Sigmoid colon (tissue), 4 donors: ENCODE data around the gene SLC15A4.
"Not testable (repeated sequence)": the region's sequence is repeated elsewhere in the genome, so short reads cannot be mapped to it uniquely, and the experiment has no call there.

Experiments used
- EP300 ChIP-seq, 4 donors: sonication (generic); formaldehyde crosslinking; IDR thresholded peaks; one replicate each; pipeline ENCODE4 v1.6.1; 2017; ENCODE audit warnings: antibody characterized with exemption in 4 of 4
- POLR2A ChIP-seq, 2 donors: fragments of 450-650 bp; IDR thresholded peaks; one replicate each; pipeline ENCODE4 v1.6.1; 2016; ENCODE audit warnings: antibody characterized with exemption in 2 of 2, mild to moderate bottlenecking in 2 of 2, moderate library complexity in 2 of 2
- POLR2AphosphoS5 ChIP-seq, 4 donors: sonication (generic); formaldehyde crosslinking; IDR thresholded peaks; one replicate each; pipeline ENCODE4 v1.6.1; 2017; ENCODE audit warnings: antibody characterized with exemption in 4 of 4
- TF ChIP-seq, protein P1 (sequence below), 4 experiments: fragments of 450-650 bp in 3 of 4; fragments of 200-600 bp in 1 of 4; IDR thresholded peaks; one replicate each; pipeline ENCODE4 v1.5.1; 2016 to 2019; ENCODE audit warnings: antibody characterized with exemption in 4 of 4, mild to moderate bottlenecking in 3 of 4, moderate library complexity in 2 of 4

DNA sequence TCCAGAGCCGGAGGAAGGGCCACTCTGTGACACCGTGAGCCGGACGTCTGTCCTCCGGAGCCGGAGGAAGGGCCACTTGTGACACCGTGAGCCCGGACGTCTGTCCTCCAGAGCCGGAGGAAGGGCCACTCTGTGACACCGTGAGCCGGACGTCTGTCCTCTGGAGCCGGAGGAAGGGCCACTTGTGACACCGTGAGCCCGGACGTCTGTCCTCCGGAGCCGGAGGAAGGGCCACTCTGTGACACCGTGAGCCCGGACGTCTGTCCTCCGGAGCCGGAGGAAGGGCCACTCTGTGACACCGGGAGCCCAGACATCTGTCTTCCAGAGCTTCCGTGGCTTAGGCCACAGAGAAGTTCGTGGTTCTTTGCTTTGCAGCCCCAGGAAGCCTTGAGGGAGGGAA lies 22.9 kb upstream of the SLC15A4 start:
- not testable (repeated sequence) for TF ChIP-seq POLR2A, POLR2AphosphoS5, EP300 (IDR thresholded peaks at IDR 0.05)
- TF ChIP-seq, protein P1, sequence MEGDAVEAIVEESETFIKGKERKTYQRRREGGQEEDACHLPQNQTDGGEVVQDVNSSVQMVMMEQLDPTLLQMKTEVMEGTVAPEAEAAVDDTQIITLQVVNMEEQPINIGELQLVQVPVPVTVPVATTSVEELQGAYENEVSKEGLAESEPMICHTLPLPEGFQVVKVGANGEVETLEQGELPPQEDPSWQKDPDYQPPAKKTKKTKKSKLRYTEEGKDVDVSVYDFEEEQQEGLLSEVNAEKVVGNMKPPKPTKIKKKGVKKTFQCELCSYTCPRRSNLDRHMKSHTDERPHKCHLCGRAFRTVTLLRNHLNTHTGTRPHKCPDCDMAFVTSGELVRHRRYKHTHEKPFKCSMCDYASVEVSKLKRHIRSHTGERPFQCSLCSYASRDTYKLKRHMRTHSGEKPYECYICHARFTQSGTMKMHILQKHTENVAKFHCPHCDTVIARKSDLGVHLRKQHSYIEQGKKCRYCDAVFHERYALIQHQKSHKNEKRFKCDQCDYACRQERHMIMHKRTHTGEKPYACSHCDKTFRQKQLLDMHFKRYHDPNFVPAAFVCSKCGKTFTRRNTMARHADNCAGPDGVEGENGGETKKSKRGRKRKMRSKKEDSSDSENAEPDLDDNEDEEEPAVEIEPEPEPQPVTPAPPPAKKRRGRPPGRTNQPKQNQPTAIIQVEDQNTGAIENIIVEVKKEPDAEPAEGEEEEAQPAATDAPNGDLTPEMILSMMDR (IDR thresholded peaks at IDR 0.05), result not testable (repeated sequence)
